Measurements from ENCODE around the gene C10orf53.

- no peak for TF ChIP-seq CTCF (IDR thresholded peaks at IDR 0.05; ENCODE audit: insufficient read depth, low read length)
- TF ChIP-seq GABPA (IDR thresholded peaks at IDR 0.05; ENCODE audit: low read depth), result no peak
- no peak for TF ChIP-seq POLR2AphosphoS5 (IDR thresholded peaks at IDR 0.05; ENCODE audit: low read depth)
- no peak for TF ChIP-seq REST (IDR thresholded peaks at IDR 0.05; ENCODE audit: insufficient replicate concordance, low read depth)
- TF ChIP-seq SPI1 (IDR thresholded peaks at IDR 0.05; ENCODE audit: borderline replicate concordance, low read depth), result no peak
These were observed 26.1 kb upstream of the C10orf53 start for GRCh38 chr10:49653273-49653929.
